Mesenchymal stem cell (in vitro differentiated cells and primary cell): ENCODE data around the gene MAGEA2. TPM values are rescaled to one million over a fixed set of nuclear protein-coding genes. Genes with fewer than 3 reads are reported as not detected.
"Not testable (repeated sequence)": the region's sequence is repeated elsewhere in the genome, so short reads cannot be mapped to it uniquely, and the experiment has no call there.

ENCODE experiments used
- DNase-seq: peaks from one replicate; pipeline ENCODE4 v3.0.0-alpha.2; 2013
- H2AFZ ChIP-seq: one replicate; pipeline ENCODE4 v1.6.1; 2013; ENCODE audit warnings: low read depth, mild to moderate bottlenecking, control low read depth, inconsistent platforms, low read length, moderate library complexity
- H2AK5ac ChIP-seq: 2 replicates; pipeline ENCODE4 v1.6.1; 2013; ENCODE audit warnings: low read length, moderate library complexity, mild to moderate bottlenecking, inconsistent platforms; ENCODE audit not compliant: severe bottlenecking
- H2BK120ac ChIP-seq: one replicate; pipeline ENCODE4 v1.6.1; 2013; ENCODE audit warnings: low read depth, mild to moderate bottlenecking, inconsistent platforms, low read length, moderate library complexity
- H2BK12ac ChIP-seq, 2 experiments: one replicate each; pipeline ENCODE4 v1.6.1; 2013; ENCODE audit warnings: inconsistent platforms in 2 of 2, low read length in 2 of 2, mild to moderate bottlenecking in 2 of 2, moderate library complexity in 2 of 2, control low read depth in 1 of 2
- H2BK15ac ChIP-seq: one replicate; pipeline ENCODE4 v1.6.1; 2013; ENCODE audit warnings: mild to moderate bottlenecking, low read depth, inconsistent platforms; ENCODE audit not compliant: poor library complexity, severe bottlenecking
- H2BK5ac ChIP-seq: 2 replicates; pipeline ENCODE4 v1.6.1; 2013; ENCODE audit warnings: low read depth, mild to moderate bottlenecking, low read length, control low read depth, inconsistent platforms; ENCODE audit not compliant: poor library complexity, severe bottlenecking
- H3K14ac ChIP-seq, 2 experiments: one replicate each; pipeline ENCODE4 v1.6.1; 2013; ENCODE audit warnings: inconsistent platforms in 2 of 2, low read length in 2 of 2, control low read depth in 1 of 2, mild to moderate bottlenecking in 1 of 2, moderate library complexity in 1 of 2
- H3K18ac ChIP-seq, 2 experiments: one replicate each; pipeline ENCODE4 v1.6.1; 2013; ENCODE audit warnings: inconsistent platforms in 2 of 2, low read length in 2 of 2, control low read depth in 1 of 2, low read depth in 1 of 2, mild to moderate bottlenecking in 1 of 2
- H3K23ac ChIP-seq, 2 experiments: one replicate each; pipeline ENCODE4 v1.6.1; 2013; ENCODE audit warnings: inconsistent platforms in 2 of 2, low read length in 2 of 2, mild to moderate bottlenecking in 2 of 2, moderate library complexity in 2 of 2, control low read depth in 1 of 2
- H3K27ac ChIP-seq: 2 replicates; pipeline ENCODE4 v1.5.1; 2013; ENCODE audit warnings: mild to moderate bottlenecking, moderate library complexity, low read length, control low read depth, inconsistent platforms; ENCODE audit not compliant: poor library complexity, severe bottlenecking
- H3K27me3 ChIP-seq, 2 experiments: 2 replicates each; pipeline versions ENCODE4 v1.6.1 to v1.7.0; 2013; ENCODE audit warnings: low read length in 2 of 2, mild to moderate bottlenecking in 2 of 2, moderate library complexity in 2 of 2, control low read depth in 1 of 2, inconsistent platforms in 1 of 2; ENCODE audit not compliant: control insufficient read depth in 1 of 2, insufficient read depth in 1 of 2
- H3K36me3 ChIP-seq, 2 experiments: 2 replicates each; pipeline versions ENCODE4 v1.6.1 to v1.7.0; 2013; ENCODE audit warnings: low read length in 2 of 2, control low read depth in 1 of 2, inconsistent platforms in 1 of 2, low read depth in 1 of 2, mild to moderate bottlenecking in 1 of 2; ENCODE audit not compliant: insufficient read depth in 2 of 2, control insufficient read depth in 1 of 2
- H3K4ac ChIP-seq, 2 experiments: one replicate each; pipeline ENCODE4 v1.6.1; 2013; ENCODE audit warnings: inconsistent platforms in 2 of 2, low read length in 2 of 2, mild to moderate bottlenecking in 2 of 2, moderate library complexity in 2 of 2, control low read depth in 1 of 2, low read depth in 1 of 2
- H3K4me1 ChIP-seq: 2 replicates; pipeline ENCODE4 v1.6.1; 2013; ENCODE audit warnings: low read depth, low read length, control low read depth; ENCODE audit not compliant: control insufficient read depth, insufficient read depth
- H3K4me2 ChIP-seq: 2 replicates; pipeline ENCODE4 v1.6.1; 2013; ENCODE audit warnings: low read length, mild to moderate bottlenecking, inconsistent platforms; ENCODE audit not compliant: poor library complexity, severe bottlenecking
- H3K4me3 ChIP-seq, 2 experiments: 2 replicates each; pipeline versions ENCODE4 v1.5.1 to v1.7.0; 2013; ENCODE audit warnings: low read length in 2 of 2, mild to moderate bottlenecking in 2 of 2, control low read depth in 1 of 2, low read depth in 1 of 2; ENCODE audit not compliant: insufficient read depth in 1 of 2
- H3K79me1 ChIP-seq: replicated peaks from 2 replicates; pipeline ENCODE4 v1.6.1; 2013; ENCODE audit warnings: mild to moderate bottlenecking, control low read depth, low read length, inconsistent platforms; ENCODE audit not compliant: poor library complexity, severe bottlenecking
- H3K9ac ChIP-seq: 2 replicates; pipeline ENCODE4 v1.7.0; 2013; ENCODE audit warnings: mild to moderate bottlenecking, low read length, moderate library complexity
- H3K9me3 ChIP-seq: 2 replicates; pipeline ENCODE4 v1.7.0; 2013; ENCODE audit warnings: mild to moderate bottlenecking, low read length; ENCODE audit not compliant: control insufficient read depth
- H4K8ac ChIP-seq: one replicate; pipeline ENCODE4 v1.6.1; 2013; ENCODE audit warnings: inconsistent platforms, mild to moderate bottlenecking, low read length, moderate library complexity
- H4K91ac ChIP-seq: one replicate; pipeline ENCODE4 v1.6.1; 2013; ENCODE audit warnings: mild to moderate bottlenecking, low read length, inconsistent platforms
- WGBS: methylation state at CpG from one replicate; pipeline ENCODE4 v1.1.7; 2013; ENCODE audit warnings: mixed read lengths; 5-methylcytosine and 5-hydroxymethylcytosine counted together
- polyA plus RNA-seq, 2 experiments: library from polyadenylated mRNA; stranded (reverse); fragments of 200-250 nt; gene quantifications; one replicate each; pipeline ENCODE4 v1.2.3, GENCODE V29; 2013

The MAGEA2 gene
- polyA plus RNA-seq (2013, experiment 1 of 2): not detected
- polyA plus RNA-seq (2013, experiment 2 of 2): not detected

GRCh38 chrX:152753686-152754650 lies at the start of gene MAGEA2:
MAGEA2 (minus strand) TSS chrX:152753842; CDS start chrX:152751363, 2,479 bp downstream.
- H3K9ac ChIP-seq, H2BK5ac ChIP-seq, H2BK120ac ChIP-seq, H3K4ac ChIP-seq, H3K4me2 ChIP-seq, H3K27me3 ChIP-seq, H3K18ac ChIP-seq, H3K36me3 ChIP-seq, H2AK5ac ChIP-seq, H2BK15ac ChIP-seq, H4K8ac ChIP-seq, H3K4me3 ChIP-seq, DNase-seq, H3K23ac ChIP-seq, H2AFZ ChIP-seq, H3K9me3 ChIP-seq, H3K27ac ChIP-seq, H2BK12ac ChIP-seq, H3K4me1 ChIP-seq, H3K14ac ChIP-seq, H3K79me1 ChIP-seq, H4K91ac ChIP-seq: not testable (repeated sequence)
- WGBS: no CpG with 5 or more reads among the region's 35 CpGs

- Histone ChIP-seq H4K91ac (no peak overlapping the region), H2BK15ac (no peak overlapping the region), H2BK12ac (no peak overlapping the region), H3K9ac (no peak overlapping the region), H3K9me3 (no peaks in the 10 kb centered on the region), H4K8ac (no peak overlapping the region), H2AFZ (no peak overlapping the region), H3K27ac (no peak overlapping the region), H3K4me3 (no peak overlapping the region), H2BK5ac (no peak overlapping the region), H3K18ac (no peak overlapping the region), H2BK120ac (no peak overlapping the region), H3K4me1 (no peaks in the 10 kb centered on the region), H3K27me3 (peaks cover 0 to 45% of the 10 kb centered on the region in 2 experiments), H3K36me3 (no peaks in the 10 kb centered on the region), H3K79me1 (no peaks in the 10 kb centered on the region), H3K23ac (no peak overlapping the region), H3K14ac (no peak overlapping the region), H3K4me2 (no peak overlapping the region), H2AK5ac (no peak overlapping the region), H3K4ac (no peak overlapping the region)
- no CpG with 5 or more reads among the region's 1 CpG for WGBS
- DNase-seq: no peak
Observed at GRCh38 chrX:152798945-152799344, 45.3 kb upstream of the MAGEA2 start.

- H2BK15ac ChIP-seq, H2AK5ac ChIP-seq, H3K14ac ChIP-seq, H3K36me3 ChIP-seq, H3K27ac ChIP-seq, H3K4me1 ChIP-seq, H3K9ac ChIP-seq, DNase-seq, H3K79me1 ChIP-seq, H2BK12ac ChIP-seq, H4K91ac ChIP-seq, H3K4me3 ChIP-seq, H2BK120ac ChIP-seq, H3K4me2 ChIP-seq, H3K23ac ChIP-seq, H2AFZ ChIP-seq, H3K4ac ChIP-seq, H2BK5ac ChIP-seq, H3K18ac ChIP-seq, H3K9me3 ChIP-seq, H3K27me3 ChIP-seq, H4K8ac ChIP-seq: not testable (repeated sequence)
- no CpG with 5 or more reads among the region's 3 CpGs for WGBS
Observed at GRCh38 chrX:152787062-152787461, 33.4 kb upstream of the MAGEA2 start.

GRCh38 chrX:152769549-152770289 lies 16.1 kb upstream of the MAGEA2 start, which contains the start of gene MAGEA6:
MAGEA6 (minus strand) TSS chrX:152769689; CDS start chrX:152767650, 2,039 bp downstream.
- H2AK5ac ChIP-seq, H3K9me3 ChIP-seq, H4K8ac ChIP-seq, H3K4ac ChIP-seq, H2BK5ac ChIP-seq, H3K36me3 ChIP-seq, H2AFZ ChIP-seq, H2BK120ac ChIP-seq, H3K27me3 ChIP-seq, H3K4me1 ChIP-seq, H3K4me3 ChIP-seq, H3K14ac ChIP-seq, H2BK12ac ChIP-seq, H3K18ac ChIP-seq, H3K9ac ChIP-seq, H2BK15ac ChIP-seq, H3K27ac ChIP-seq, H4K91ac ChIP-seq, H3K23ac ChIP-seq, DNase-seq, H3K79me1 ChIP-seq, H3K4me2 ChIP-seq: not testable (repeated sequence)
- no CpG with 5 or more reads among the region's 29 CpGs for WGBS
